PC-3 (cell line): ENCODE measurements around the gene TMEM38B.

Source experiments
- EZH2phosphoT487 ChIP-seq: fragments of 300-600 bp; sonication (generic); IDR thresholded peaks from 2 replicates; pipeline ENCODE4 v1.6.1; 2018; ENCODE audit warnings: mild to moderate bottlenecking, antibody characterized with exemption, low read length, borderline replicate concordance
- TF ChIP-seq, protein P1 (sequence below): fragments of 300-600 bp; sonication (generic); conservative IDR thresholded peaks from 2 replicates; pipeline ENCODE4 v1.5.1; 2017; ENCODE audit warnings: antibody characterized with exemption, low read depth, mild to moderate bottlenecking, low read length

DNA sequence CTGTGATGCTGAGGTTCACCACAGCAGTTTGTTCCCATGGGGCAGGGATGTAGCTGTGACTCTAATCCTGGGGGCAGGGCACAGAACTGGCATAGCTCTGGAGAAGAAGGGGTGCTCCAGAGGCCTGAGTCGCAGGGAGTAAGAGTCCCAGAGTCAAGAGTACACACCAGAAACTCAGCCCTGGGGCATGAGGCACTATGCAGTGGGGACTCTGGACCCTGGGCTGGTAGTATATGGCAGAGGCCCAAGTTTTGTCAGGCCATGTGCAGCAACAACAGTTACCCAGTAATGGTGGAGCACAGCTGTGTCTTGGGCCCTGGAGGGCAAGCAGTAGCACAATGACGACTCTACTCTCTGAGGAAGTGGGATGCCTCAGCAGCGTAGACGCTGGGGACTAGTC, 42.9 kb downstream of the TMEM38B start:
- TF ChIP-seq, protein P1, sequence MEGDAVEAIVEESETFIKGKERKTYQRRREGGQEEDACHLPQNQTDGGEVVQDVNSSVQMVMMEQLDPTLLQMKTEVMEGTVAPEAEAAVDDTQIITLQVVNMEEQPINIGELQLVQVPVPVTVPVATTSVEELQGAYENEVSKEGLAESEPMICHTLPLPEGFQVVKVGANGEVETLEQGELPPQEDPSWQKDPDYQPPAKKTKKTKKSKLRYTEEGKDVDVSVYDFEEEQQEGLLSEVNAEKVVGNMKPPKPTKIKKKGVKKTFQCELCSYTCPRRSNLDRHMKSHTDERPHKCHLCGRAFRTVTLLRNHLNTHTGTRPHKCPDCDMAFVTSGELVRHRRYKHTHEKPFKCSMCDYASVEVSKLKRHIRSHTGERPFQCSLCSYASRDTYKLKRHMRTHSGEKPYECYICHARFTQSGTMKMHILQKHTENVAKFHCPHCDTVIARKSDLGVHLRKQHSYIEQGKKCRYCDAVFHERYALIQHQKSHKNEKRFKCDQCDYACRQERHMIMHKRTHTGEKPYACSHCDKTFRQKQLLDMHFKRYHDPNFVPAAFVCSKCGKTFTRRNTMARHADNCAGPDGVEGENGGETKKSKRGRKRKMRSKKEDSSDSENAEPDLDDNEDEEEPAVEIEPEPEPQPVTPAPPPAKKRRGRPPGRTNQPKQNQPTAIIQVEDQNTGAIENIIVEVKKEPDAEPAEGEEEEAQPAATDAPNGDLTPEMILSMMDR: no peak
- no peak for TF ChIP-seq EZH2phosphoT487
